ENCODE data around the gene USP35.
"Not testable (repeated sequence)": the region's sequence is repeated elsewhere in the genome, so short reads cannot be mapped to it uniquely, and the experiment has no call there.

USP35 gene

DNA sequence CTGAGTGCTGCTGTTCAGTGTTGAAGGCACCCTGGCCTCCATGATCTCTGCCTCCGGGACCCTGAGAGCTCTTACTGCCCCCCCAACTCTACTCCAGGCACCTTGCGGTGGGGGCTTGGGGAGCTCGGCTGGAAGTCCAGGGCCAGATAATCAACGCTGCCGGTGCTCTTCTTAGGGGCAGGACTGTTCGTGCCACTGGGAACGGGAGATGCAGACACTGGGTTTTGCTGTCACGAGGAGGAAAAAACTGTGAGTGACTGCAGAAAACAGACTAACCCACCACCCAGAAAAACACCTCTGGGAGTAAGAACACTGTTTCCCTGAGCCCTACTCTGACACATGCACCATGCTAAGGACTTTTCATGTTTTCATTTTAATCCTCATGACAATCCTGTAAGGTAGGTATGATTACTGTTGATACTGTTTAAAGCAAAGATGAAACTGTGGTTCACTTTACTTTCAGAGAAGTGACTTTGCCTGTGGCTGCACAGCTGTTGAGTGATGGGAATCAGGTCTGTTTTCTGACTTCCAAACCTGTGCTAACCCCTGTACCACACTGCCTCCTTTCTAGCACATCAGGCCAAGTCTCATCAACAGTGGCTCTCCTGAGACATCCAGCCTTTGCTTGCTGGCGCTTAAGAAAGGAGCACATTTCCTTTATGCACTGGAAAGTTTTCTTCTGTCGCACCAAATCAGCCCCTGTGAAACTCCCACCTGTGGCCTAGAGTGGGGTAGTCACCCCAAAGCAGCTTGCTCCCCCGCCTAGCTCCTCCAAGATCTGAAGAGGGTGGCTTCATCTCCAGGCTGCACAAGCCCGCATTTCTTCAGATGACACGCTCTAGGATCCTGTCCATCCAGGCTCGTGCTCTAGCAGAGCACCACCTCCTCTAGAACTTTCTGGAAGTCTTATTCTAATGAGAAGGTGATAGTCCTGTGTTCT lies 31.8 kb downstream of the USP35 start:
- H3K27me3 ChIP-seq (ENCODE audit: low read depth, low read length), result no peaks in the 10 kb centered on the region
- H3K9me3 ChIP-seq (ENCODE audit: control insufficient read depth in 1 of 2, low read length in 2 of 2), result no peaks in the 10 kb centered on the region
- H3K4me3 ChIP-seq (ENCODE audit: low read depth in 1 of 2, low read length in 2 of 2), result no peak overlapping the region
- no peaks in the 10 kb centered on the region for H3K4me1 ChIP-seq (ENCODE audit: control insufficient read depth in 1 of 2, insufficient read depth in 2 of 2, low read length in 2 of 2)
- no peak overlapping the region for H3K27ac ChIP-seq (ENCODE audit: low read length)
- peaks cover 74 to 88% of the 10 kb centered on the region in 2 donors for H3K36me3 ChIP-seq (ENCODE audit: control insufficient read depth in 1 of 2, insufficient read depth in 2 of 2, low read length in 2 of 2)

DNA sequence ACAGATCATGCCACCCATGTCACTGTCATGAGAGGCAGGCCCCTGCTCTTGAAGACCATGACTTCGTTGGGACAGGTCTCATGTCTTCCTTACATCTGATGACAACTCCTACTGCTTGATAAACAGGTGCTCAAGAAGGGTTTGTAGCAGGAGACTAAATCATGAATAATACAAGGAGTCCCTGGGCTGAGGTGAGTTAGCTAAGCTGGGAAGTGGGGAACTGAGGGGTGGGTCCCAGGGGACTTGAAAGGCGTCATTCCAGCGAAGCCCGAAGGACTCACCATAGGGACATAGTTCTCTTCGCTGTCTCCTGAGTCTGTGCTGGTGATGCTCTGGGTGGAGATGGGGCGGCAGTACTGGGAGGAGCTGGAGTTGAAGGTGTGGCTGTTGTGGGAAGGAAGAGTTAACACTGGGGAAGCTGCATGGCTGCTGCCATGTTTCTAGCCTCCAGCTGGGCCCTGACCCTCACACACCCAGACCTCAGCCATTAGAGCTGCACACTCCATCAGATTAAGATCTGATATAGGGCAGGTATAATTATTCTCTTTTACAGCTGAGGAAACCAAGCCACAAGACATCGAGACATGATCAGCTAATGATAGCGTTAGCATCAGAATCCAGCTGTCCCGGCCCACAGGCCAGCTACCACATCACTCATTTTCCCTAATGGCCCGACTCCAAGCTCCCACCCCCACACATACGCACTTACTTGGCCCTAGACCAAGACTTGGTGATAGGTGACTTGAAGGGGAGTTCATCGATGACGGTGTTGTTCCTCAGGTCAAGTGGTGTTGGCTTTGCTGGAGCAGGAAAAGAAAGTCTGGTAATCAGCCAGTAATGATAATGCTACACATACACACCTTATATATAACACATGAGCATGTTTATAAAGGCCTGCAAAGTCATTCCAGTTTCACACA lies 32.9 kb downstream of the USP35 start:
- H3K4me1 ChIP-seq (ENCODE audit: control insufficient read depth in 1 of 2, insufficient read depth in 2 of 2, low read length in 2 of 2), result no peaks in the 10 kb centered on the region
- no peaks in the 10 kb centered on the region for H3K27me3 ChIP-seq (ENCODE audit: low read depth, low read length)
- no peak overlapping the region for H3K4me3 ChIP-seq (ENCODE audit: low read depth in 1 of 2, low read length in 2 of 2)
- H3K27ac ChIP-seq (ENCODE audit: low read length), result no peak overlapping the region
- peaks cover 69 to 76% of the 10 kb centered on the region in 2 donors for H3K36me3 ChIP-seq (ENCODE audit: control insufficient read depth in 1 of 2, insufficient read depth in 2 of 2, low read length in 2 of 2)
- H3K9me3 ChIP-seq (ENCODE audit: control insufficient read depth in 1 of 2, low read length in 2 of 2), result no peaks in the 10 kb centered on the region

DNA sequence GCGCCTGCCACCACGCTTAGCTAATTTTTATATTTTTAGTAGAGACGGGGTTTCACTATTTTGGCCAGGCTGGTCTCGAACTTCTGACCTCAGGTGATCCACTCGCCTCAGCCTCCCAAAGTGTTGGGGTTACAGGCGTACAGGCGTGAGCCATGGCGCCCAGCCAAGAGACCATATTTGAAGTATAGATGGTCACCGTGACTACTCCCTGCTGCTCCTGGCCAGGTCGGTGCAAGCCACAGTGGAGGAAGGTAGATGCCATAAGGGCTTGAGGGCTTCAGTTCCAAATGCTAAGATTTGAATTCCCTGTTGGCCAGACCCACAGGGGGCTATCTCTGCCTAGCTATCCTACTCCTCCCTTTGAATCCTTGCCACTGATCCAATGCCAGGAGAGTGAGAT lies 34.0 kb downstream of the USP35 start:
- H3K36me3 ChIP-seq (ENCODE audit: control insufficient read depth in 1 of 2, insufficient read depth in 2 of 2, low read length in 2 of 2), result peaks cover 63 to 66% of the 10 kb centered on the region in 2 donors
- H3K4me1 ChIP-seq (ENCODE audit: control insufficient read depth in 1 of 2, insufficient read depth in 2 of 2, low read length in 2 of 2); H3K27me3 ChIP-seq (ENCODE audit: low read depth, low read length); H3K27ac ChIP-seq (ENCODE audit: low read length); H3K9me3 ChIP-seq (ENCODE audit: control insufficient read depth in 1 of 2, low read length in 2 of 2); H3K4me3 ChIP-seq (ENCODE audit: low read depth in 1 of 2, low read length in 2 of 2): not testable (repeated sequence)

DNA sequence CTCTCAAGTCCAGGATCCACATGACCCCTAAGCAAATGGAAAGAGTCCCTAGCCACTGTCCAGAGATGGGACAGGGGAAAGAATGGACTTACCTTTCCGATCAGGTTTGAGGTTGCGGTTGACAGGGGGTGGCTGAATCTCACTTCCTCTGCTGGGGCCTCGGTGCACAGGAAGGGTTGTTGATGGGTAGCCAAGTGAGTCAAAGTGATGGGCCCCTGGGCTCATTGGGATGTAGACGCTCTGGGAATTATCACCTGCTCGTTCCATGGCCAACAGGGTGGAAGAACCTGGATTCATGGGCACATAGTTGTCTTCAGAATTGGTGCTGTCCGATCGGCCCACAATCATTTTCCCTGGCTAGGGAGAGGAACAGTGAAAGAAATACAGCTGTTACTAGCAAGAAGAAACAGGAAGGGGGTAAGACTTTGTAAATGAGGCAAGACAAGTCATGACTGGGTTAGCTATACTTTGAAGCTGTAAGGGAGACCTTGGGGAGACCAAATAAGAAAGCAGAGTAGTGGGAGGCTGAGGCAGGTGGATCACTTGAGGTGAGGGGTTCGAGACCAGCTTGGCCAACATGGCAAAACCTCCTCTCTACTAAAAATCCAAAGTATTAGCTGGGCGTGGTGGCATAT lies 34.7 kb downstream of the USP35 start:
- Histone ChIP-seq H3K36me3 (ENCODE audit: control insufficient read depth in 1 of 2, insufficient read depth in 2 of 2, low read length in 2 of 2) (peaks cover 58 to 59% of the 10 kb centered on the region in 2 donors), H3K27ac (ENCODE audit: low read length) (no peak overlapping the region)

DNA sequence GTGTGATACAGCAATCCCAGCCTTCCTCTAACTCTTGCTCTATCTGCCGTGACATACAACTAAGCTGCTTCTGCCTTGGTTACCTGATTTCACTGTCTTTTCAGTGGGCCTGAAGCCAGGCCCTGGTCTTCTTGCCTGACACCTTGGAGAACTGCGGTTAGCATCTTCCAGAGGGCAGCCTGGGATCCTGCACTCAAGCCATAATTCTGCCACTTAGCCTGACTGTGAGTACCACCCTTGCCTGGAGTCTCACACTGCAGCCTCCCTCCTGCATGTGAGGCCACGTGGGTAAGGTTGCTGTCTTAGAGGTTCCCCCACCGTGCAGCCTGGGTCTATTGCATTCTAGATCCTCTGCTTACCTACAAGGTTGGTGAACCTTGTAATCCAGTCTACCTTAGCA lies 35.8 kb downstream of the USP35 start:
- Histone ChIP-seq H3K27me3 (ENCODE audit: low read depth, low read length) (no peaks in the 10 kb centered on the region), H3K36me3 (ENCODE audit: control insufficient read depth in 1 of 2, insufficient read depth in 2 of 2, low read length in 2 of 2) (peaks cover 48 to 49% of the 10 kb centered on the region in 2 donors), H3K9me3 (ENCODE audit: control insufficient read depth in 1 of 2, low read length in 2 of 2) (no peaks in the 10 kb centered on the region), H3K27ac (ENCODE audit: low read length) (no peak overlapping the region), H3K4me3 (ENCODE audit: low read depth in 1 of 2, low read length in 2 of 2) (no peak overlapping the region), H3K4me1 (ENCODE audit: control insufficient read depth in 1 of 2, insufficient read depth in 2 of 2, low read length in 2 of 2) (no peaks in the 10 kb centered on the region)

More for the DNA sequence above, 34.7 kb downstream of the USP35 start:
- Histone ChIP-seq H3K4me3 (ENCODE audit: low read depth in 1 of 2, low read length in 2 of 2) (no peak overlapping the region), H3K9me3 (ENCODE audit: control insufficient read depth in 1 of 2, low read length in 2 of 2) (no peaks in the 10 kb centered on the region), H3K4me1 (ENCODE audit: control insufficient read depth in 1 of 2, insufficient read depth in 2 of 2, low read length in 2 of 2) (no peaks in the 10 kb centered on the region), H3K27me3 (ENCODE audit: low read depth, low read length) (no peaks in the 10 kb centered on the region)

DNA sequence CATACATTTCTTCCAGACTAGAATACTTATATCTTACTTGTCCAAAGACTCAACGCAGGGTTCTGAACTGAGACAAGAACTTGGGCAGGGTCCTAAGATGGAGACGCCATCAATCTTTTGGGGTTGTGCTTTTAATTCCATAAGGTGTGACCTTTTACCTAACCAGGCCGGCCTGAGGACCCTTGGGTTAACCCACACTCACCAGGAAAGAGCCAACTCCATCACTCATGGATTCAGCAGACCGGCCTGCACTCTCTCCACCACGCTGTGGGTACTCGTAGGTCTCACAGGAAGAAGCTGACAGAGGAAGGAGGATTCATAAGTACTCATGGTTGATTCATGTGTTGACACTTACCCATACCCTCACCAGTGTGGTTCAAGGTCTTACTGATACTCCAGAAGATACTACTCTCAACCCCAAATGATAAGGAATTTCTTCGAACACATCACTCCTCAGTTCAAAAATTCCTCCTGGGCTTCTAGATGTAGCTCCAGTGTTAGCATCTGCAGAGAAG lies 36.2 kb downstream of the USP35 start:
- Histone ChIP-seq H3K4me1 (ENCODE audit: control insufficient read depth in 1 of 2, insufficient read depth in 2 of 2, low read length in 2 of 2) (no peaks in the 10 kb centered on the region), H3K9me3 (ENCODE audit: control insufficient read depth in 1 of 2, low read length in 2 of 2) (no peaks in the 10 kb centered on the region), H3K36me3 (ENCODE audit: control insufficient read depth in 1 of 2, insufficient read depth in 2 of 2, low read length in 2 of 2) (peaks cover 44% of the 10 kb centered on the region in 2 donors), H3K27ac (ENCODE audit: low read length) (no peak overlapping the region), H3K4me3 (ENCODE audit: low read depth in 1 of 2, low read length in 2 of 2) (no peak overlapping the region), H3K27me3 (ENCODE audit: low read depth, low read length) (no peaks in the 10 kb centered on the region)

DNA sequence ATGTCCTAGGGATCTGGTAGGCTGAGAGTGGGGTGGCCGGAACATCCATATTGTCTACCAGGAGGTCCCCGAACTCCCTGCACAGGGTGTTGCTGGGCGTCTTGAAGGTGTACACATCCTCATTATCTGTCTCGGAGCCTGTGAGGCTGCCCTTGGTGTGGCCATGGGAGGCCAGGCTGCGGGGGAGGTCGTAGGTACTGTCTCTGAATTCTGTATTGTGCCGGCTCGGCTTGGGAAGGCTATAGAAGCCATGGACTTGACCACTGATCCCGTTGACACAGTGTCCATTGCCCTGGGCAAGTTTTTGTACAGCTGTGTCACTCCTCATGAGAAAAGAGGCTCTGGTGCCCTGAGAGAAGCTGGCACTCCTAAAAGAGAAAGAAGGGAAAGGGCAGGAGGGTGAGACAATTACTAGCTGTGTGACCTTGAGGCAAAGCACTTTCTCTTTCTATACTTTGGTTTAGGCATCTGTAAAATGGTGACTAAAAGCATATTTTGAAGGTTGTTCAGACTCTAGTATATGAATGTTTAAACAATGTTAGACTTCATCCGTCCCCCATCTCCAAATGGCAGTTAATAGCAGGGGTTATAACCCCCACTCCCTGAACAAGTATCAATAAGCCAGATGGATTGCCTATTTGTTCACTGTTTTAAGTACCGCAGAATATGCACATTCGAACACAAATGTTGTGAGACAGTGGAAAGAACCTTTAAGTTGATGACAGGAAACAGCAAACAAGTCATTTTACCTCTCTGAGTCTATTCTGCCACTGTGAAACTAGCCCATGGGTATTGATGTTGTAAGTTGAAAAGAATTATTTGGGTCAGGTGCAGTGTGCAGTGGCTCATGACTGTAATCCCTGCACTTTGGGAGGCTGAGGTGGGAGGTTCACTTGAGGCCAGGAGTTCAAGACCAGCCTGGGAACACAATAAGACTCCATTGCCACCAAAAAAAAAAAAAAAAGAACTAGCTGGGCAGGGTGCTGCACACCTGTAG lies 38.3 kb downstream of the USP35 start:
- Histone ChIP-seq H3K4me3 (ENCODE audit: low read depth in 1 of 2, low read length in 2 of 2) (no peak overlapping the region), H3K27ac (ENCODE audit: low read length) (no peak overlapping the region), H3K27me3 (ENCODE audit: low read depth, low read length) (no peaks in the 10 kb centered on the region), H3K4me1 (ENCODE audit: control insufficient read depth in 1 of 2, insufficient read depth in 2 of 2, low read length in 2 of 2) (no peaks in the 10 kb centered on the region), H3K36me3 (ENCODE audit: control insufficient read depth in 1 of 2, insufficient read depth in 2 of 2, low read length in 2 of 2) (peaks cover 24 to 26% of the 10 kb centered on the region in 2 donors), H3K9me3 (ENCODE audit: control insufficient read depth in 1 of 2, low read length in 2 of 2) (no peaks in the 10 kb centered on the region)

DNA sequence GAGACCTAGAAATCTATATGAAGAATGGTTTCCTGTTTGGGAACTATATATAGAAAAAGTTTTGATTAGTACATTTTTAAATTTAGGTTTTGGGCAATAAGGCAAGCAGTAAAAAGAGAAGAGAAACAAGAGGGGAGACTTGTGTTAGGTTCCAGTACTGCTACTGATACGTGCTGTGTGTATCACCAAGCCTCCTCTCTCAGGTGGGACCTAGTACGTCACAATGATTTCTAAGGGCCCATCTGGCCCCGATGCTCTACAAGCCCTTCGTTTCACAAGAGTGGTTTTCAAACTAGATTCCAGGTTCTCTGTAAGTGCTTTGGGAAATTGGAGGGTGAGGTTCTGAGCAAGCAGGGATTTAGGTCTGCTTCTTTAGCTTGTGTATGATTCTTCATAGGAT lies 39.2 kb downstream of the USP35 start:
- H3K27ac ChIP-seq (ENCODE audit: low read length), result no peak overlapping the region
- no peaks in the 10 kb centered on the region for H3K27me3 ChIP-seq (ENCODE audit: low read depth, low read length)
- peaks cover 19 to 21% of the 10 kb centered on the region in 2 donors for H3K36me3 ChIP-seq (ENCODE audit: control insufficient read depth in 1 of 2, insufficient read depth in 2 of 2, low read length in 2 of 2)
- H3K9me3 ChIP-seq (ENCODE audit: control insufficient read depth in 1 of 2, low read length in 2 of 2), result no peaks in the 10 kb centered on the region
- H3K4me3 ChIP-seq (ENCODE audit: low read depth in 1 of 2, low read length in 2 of 2), result no peak overlapping the region
- peaks cover 0 to 2% of the 10 kb centered on the region in 2 donors for H3K4me1 ChIP-seq (ENCODE audit: control insufficient read depth in 1 of 2, insufficient read depth in 2 of 2, low read length in 2 of 2)

DNA sequence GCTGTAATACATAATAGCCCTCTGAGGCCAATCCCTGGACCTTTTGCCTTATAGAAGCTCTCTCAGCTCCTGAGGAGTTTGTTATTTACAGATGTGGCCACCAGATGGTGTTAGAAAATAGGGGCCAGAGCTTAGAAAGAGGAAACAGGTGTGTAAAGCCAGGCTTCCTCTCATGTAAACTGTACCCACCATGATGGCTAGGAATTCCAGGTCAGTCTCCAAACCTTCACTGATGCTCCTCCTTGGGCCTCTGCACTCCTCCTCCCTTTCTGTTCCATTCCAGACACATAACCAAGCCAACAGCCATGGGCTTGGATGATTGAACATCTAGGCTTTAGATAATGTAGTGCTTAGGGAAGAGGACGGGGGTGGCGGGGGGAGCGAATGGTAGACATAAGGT lies 39.7 kb downstream of the USP35 start:
- Histone ChIP-seq H3K27ac (ENCODE audit: low read length) (no peak overlapping the region), H3K4me1 (ENCODE audit: control insufficient read depth in 1 of 2, insufficient read depth in 2 of 2, low read length in 2 of 2) (peaks cover 0 to 4% of the 10 kb centered on the region in 2 donors), H3K27me3 (ENCODE audit: low read depth, low read length) (no peaks in the 10 kb centered on the region), H3K4me3 (ENCODE audit: low read depth in 1 of 2, low read length in 2 of 2) (no peak overlapping the region), H3K9me3 (ENCODE audit: control insufficient read depth in 1 of 2, low read length in 2 of 2) (no peaks in the 10 kb centered on the region), H3K36me3 (ENCODE audit: control insufficient read depth in 1 of 2, insufficient read depth in 2 of 2, low read length in 2 of 2) (peaks cover 13 to 15% of the 10 kb centered on the region in 2 donors)

DNA sequence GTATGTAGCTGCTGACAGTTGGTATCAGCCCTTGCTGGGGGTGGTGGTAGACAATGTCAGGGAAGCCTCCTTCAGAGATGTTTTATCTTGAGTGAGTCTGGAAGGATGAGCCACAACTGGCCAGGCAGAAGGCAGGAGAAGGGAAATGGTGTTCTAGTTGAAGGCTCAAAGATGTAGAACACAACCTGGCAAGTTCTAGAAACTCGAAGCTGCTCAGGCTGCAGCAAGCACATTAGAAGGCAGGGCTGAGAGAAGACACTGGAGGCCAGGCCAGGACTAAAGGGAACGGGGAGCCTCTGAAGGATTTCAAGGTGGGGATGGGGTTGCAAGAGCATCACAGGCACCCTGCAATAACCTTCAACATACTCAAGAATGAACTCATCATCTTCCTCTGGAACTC lies 40.4 kb downstream of the USP35 start:
- Histone ChIP-seq H3K4me3 (ENCODE audit: low read depth in 1 of 2, low read length in 2 of 2) (no peak overlapping the region), H3K4me1 (ENCODE audit: control insufficient read depth in 1 of 2, insufficient read depth in 2 of 2, low read length in 2 of 2) (peaks cover 0 to 4% of the 10 kb centered on the region in 2 donors), H3K27me3 (ENCODE audit: low read depth, low read length) (no peaks in the 10 kb centered on the region), H3K36me3 (ENCODE audit: control insufficient read depth in 1 of 2, insufficient read depth in 2 of 2, low read length in 2 of 2) (peaks cover 9 to 14% of the 10 kb centered on the region in 2 donors), H3K9me3 (ENCODE audit: control insufficient read depth in 1 of 2, low read length in 2 of 2) (no peaks in the 10 kb centered on the region), H3K27ac (ENCODE audit: low read length) (no peak overlapping the region)
